Central memory CD8-positive, alpha-beta T cell (primary cell): ENCODE measurements around the gene GSTA4.

Experiments used
- ATAC-seq: fragments of 150-1000 bp; cut with Tn5 transposase; replicated peaks from 2 replicates; pipeline ENCODE4 v1.10.0; 2022; ENCODE audit warnings: mild to moderate bottlenecking, moderate FRiP score, moderate number of reproducible peaks; ENCODE audit not compliant: poor library complexity, severe bottlenecking; ENCODE audit errors: extremely low read depth
- DNase-seq, 2 donors: peaks; one replicate each; pipeline ENCODE4 v3.0.0; 2021; ENCODE audit warnings: low spot score in 2 of 2
- H3K27ac Mint-ChIP-seq: one replicate; pipeline ENCODE4 v1.8.0; 2022; ENCODE audit warnings: low read depth, mild to moderate bottlenecking, moderate library complexity, mixed read lengths
- H3K27me3 Mint-ChIP-seq: one replicate; pipeline ENCODE4 v1.8.0; 2022; ENCODE audit warnings: mixed read lengths
- H3K36me3 Mint-ChIP-seq: one replicate; pipeline ENCODE4 v1.8.0; 2022; ENCODE audit warnings: mild to moderate bottlenecking, moderate library complexity, mixed read lengths; ENCODE audit not compliant: insufficient read depth
- H3K4me1 Mint-ChIP-seq: one replicate; pipeline ENCODE4 v1.8.0; 2022; ENCODE audit warnings: mixed read lengths
- H3K4me3 Mint-ChIP-seq: one replicate; pipeline ENCODE4 v1.8.0; 2022; ENCODE audit warnings: mild to moderate bottlenecking, moderate library complexity, mixed read lengths
- H3K9me3 Mint-ChIP-seq: one replicate; pipeline ENCODE4 v1.8.0; 2022; ENCODE audit warnings: mixed read lengths

The GSTA4 gene

DNA sequence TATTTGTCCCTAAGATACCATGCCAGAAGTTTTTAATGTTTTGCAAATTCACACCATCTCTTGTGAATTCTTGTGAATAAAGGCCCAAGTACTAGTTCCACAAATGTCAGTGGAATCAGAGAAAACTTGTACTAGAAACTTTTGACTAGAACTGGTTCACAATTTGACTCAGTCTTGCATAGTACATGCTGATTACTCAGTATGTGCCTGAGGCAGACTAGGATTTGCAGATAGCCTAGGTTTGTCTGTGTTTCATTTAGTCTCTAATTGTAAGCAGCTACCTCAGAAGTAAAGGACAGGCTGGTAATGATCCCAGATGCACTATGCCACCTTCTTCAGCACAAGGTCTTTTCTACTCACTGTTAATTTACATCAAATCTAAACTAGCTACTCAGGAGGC lies 34.2 kb upstream of the GSTA4 start:
- DNase-seq (no peak), ATAC-seq (no peak)
- no peak overlapping the region for H3K4me3 Mint-ChIP-seq
- H3K27ac Mint-ChIP-seq: no peak overlapping the region
- H3K36me3 Mint-ChIP-seq: peaks cover 23% of the 10 kb centered on the region
- H3K4me1 Mint-ChIP-seq: no peaks in the 10 kb centered on the region
- no peaks in the 10 kb centered on the region for H3K9me3 Mint-ChIP-seq
- no peaks in the 10 kb centered on the region for H3K27me3 Mint-ChIP-seq

DNA sequence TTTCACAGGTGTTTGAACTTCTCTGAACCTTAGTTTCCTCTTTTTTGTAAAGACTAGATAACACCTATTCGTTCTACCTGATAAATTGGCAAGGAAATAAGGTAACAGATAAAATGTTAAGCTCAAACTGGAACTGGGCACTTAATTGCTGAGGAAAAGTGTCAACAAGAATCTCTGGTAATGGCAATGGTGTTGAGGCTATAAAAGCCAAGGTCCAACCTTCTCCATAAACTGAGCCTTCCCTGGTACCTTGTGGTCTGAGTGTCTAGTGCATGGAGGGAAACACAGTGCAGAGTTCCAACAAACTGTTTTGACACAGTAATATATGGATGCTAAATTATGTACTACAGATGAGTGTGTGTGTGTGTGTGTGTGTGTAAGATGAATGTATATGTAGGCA lies 33.4 kb upstream of the GSTA4 start:
- Mint-ChIP-seq H3K4me3 (no peak overlapping the region), H3K27me3 (no peaks in the 10 kb centered on the region), H3K36me3 (peaks cover 23% of the 10 kb centered on the region), H3K4me1 (no peaks in the 10 kb centered on the region), H3K27ac (no peak overlapping the region), H3K9me3 (no peaks in the 10 kb centered on the region)
- DNase-seq: no peak
- no peak for ATAC-seq

DNA sequence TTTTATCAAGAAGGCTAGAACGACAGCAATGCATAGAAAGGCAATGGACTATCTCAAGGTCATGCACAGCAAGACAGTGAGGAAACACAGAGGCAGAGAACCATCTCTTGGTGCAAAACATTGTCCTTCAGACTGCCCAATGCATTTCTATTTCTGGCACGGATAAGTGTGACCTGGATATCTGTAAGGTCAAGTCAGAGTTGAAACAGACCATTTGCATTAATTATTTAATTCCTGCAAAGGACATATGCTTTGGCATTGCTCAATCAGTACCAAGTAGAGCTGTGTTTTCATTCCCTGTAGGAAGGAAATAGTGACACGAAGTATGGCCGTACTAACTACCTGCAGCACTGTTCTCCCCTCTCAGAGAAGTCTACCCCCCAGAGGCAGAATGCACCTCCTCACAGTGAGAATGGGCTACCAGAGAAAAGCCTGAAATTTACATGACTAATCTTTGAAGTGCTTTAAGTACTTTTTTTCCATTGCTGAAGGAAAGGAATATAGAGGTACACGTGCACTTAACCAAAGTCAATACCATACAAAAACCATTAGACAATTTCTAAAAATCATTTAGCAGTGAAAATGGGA lies 32.1 kb upstream of the GSTA4 start:
- H3K27me3 Mint-ChIP-seq: no peaks in the 10 kb centered on the region

DNA sequence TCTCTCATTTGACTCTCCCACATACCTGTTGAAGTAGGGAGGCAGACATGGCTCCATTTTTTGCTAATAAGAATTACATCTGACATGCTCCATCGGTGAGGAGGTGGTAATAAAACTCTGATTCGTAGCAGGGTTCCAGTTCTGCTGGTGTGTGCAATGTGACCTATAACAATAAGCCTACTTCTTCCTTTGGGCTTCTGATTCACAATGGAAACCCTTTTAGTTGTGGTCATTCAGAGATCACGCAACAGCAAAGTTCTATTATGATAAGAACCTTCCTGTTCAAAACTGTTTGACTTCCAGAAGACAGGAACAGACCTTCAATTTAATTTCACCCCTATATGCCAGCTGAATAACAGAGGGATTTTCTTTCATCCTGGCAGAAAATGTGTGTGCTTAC lies 31.4 kb upstream of the GSTA4 start:
- H3K4me3 Mint-ChIP-seq: no peak overlapping the region

More for the DNA sequence above, 32.1 kb upstream of the GSTA4 start:
- DNase-seq (no peak), ATAC-seq (no peak)
- Mint-ChIP-seq H3K4me3 (no peak overlapping the region), H3K36me3 (peaks cover 19% of the 10 kb centered on the region), H3K4me1 (no peaks in the 10 kb centered on the region), H3K9me3 (no peaks in the 10 kb centered on the region), H3K27ac (no peak overlapping the region)

DNA sequence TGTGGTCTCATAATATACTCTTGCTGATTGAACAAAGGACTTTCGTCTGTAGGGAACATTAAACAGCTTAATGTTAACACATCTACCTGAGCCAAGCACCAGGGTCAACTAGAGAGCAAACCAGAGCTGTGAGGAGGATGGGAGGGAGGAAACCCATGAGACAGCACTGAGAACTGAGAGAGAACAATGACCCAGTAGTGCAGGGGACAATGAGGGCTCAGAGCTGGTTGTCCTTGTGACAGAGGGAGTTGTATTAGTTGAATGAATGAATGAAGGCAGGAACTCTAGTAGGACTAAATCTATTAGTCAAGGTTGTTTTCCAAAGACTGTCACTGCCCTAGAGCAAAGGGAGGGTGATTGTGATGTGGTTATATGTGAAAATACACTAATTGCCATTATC lies 28.2 kb upstream of the GSTA4 start:
- no peak for DNase-seq
- H3K9me3 Mint-ChIP-seq: no peaks in the 10 kb centered on the region
- H3K36me3 Mint-ChIP-seq: peaks cover 6% of the 10 kb centered on the region
- peaks cover 5% of the 10 kb centered on the region for H3K4me1 Mint-ChIP-seq
- no peaks in the 10 kb centered on the region for H3K27me3 Mint-ChIP-seq
- H3K4me3 Mint-ChIP-seq: no peak overlapping the region
- no peak overlapping the region for H3K27ac Mint-ChIP-seq
- ATAC-seq: no peak

More for the DNA sequence above, 31.4 kb upstream of the GSTA4 start:
- Mint-ChIP-seq H3K36me3 (peaks cover 15% of the 10 kb centered on the region), H3K27ac (no peak overlapping the region), H3K4me1 (no peaks in the 10 kb centered on the region), H3K27me3 (no peaks in the 10 kb centered on the region), H3K9me3 (no peaks in the 10 kb centered on the region)
- no peak for ATAC-seq
- DNase-seq: no peak

DNA sequence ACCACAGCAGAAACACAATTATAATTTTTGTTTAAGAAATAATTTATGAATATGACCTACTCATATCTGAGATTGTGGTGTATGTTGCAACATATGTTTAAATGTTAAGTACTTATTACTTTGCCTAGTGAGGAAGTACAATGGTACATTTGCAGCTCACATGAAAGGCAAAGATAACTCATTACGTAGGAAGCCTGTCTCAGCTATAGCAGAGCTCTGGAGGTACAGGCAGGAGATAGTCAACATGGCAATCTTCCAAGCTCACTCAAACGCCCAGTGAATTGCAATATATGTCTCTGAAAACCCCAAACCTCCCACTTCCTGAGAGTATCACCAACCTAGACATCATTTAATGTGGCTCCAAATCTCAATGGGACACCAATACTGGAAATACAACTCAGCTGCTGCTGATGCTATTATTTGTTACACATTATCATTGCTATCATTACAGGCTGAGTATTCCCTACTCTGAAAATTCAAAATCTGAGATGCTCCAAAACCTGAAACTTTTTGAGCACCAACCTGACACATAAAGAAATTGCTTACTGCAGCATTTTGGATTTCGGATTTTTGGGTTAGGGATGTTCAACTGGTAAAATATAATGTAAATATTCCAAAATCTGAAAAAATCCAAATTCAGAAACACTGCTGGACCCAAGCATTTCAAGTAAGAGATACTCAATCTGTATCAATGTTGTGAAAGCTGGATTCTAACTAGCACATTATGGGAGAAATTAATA lies 25.1 kb upstream of the GSTA4 start:
- Mint-ChIP-seq H3K4me3 (no peak overlapping the region), H3K36me3 (peaks cover 14% of the 10 kb centered on the region), H3K27ac (no peak overlapping the region), H3K4me1 (peaks cover 5% of the 10 kb centered on the region), H3K9me3 (no peaks in the 10 kb centered on the region), H3K27me3 (no peaks in the 10 kb centered on the region)
- DNase-seq (no peak), ATAC-seq (no peak)

DNA sequence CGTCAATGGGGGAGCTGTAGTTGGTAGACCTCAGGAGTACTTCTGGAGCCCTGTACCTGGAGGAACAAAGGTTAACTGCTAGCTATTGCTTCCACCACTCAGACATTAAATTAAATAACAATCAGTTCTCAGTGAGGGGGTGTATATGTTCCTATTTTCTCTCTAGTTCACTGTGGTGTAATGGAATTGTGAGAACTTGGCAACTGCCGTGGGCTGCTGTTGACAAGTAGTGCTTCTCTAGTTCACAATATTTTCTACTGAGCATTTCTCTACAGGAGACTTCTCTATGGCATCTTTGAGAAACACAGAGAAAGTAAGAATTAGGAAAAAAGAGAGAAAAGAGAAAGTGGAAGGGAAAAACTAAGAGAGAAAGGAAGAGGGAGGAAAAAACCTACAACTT lies 23.4 kb upstream of the GSTA4 start:
- DNase-seq: no peak
- H3K27me3 Mint-ChIP-seq: no peaks in the 10 kb centered on the region
- H3K27ac Mint-ChIP-seq: no peak overlapping the region
- peaks cover 20% of the 10 kb centered on the region for H3K36me3 Mint-ChIP-seq
- no peak overlapping the region for H3K4me3 Mint-ChIP-seq
- no peaks in the 10 kb centered on the region for H3K9me3 Mint-ChIP-seq
- peaks cover 5% of the 10 kb centered on the region for H3K4me1 Mint-ChIP-seq
- ATAC-seq: no peak

DNA sequence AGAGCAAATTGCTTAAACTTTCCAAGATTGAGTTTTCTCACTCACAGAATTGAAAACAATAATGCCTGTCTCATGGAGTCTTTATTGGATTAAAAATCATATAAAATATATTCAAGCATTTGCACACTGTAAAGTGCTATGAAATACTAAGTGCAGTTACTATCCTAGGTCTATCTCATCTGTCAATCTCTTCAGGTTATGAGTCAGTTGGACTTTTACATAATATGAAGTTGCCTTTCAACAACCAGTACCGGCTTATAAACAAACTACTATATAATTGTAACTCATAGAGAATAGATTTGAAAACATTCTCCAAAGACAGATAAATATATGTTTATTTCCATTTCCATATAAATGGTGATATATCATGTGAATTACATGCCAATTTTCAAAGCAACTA lies 20.4 kb upstream of the GSTA4 start:
- Mint-ChIP-seq H3K36me3 (peaks cover 38% of the 10 kb centered on the region), H3K27ac (no peak overlapping the region), H3K27me3 (no peaks in the 10 kb centered on the region), H3K4me3 (no peak overlapping the region), H3K4me1 (peaks cover 4% of the 10 kb centered on the region), H3K9me3 (no peaks in the 10 kb centered on the region)
- ATAC-seq: no peak
- DNase-seq: no peak

DNA sequence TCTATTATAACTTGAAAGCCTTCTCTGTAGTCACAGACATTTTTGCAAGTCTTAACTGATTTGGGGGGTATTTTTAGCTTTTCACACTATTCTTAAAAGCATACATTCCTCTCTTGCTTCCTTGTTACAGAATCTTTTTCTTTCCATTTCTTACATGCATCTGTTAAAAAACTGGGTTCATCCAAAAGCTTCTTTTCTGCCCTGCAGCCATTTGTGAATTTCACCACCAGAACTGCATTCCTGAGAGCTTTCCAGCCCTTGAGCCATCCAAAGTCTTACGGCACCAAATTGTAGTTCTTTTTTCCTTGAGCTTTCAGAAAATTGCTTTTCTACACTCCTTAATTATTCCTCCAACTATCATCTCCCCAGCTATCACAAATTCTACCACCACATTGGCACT lies 19.7 kb upstream of the GSTA4 start:
- H3K4me1 Mint-ChIP-seq: peaks cover 5% of the 10 kb centered on the region
- H3K4me3 Mint-ChIP-seq: no peak overlapping the region
- DNase-seq: no peak
- peaks cover 42% of the 10 kb centered on the region for H3K36me3 Mint-ChIP-seq
- H3K27me3 Mint-ChIP-seq: no peaks in the 10 kb centered on the region
- H3K27ac Mint-ChIP-seq: no peak overlapping the region
- H3K9me3 Mint-ChIP-seq: no peaks in the 10 kb centered on the region
- no peak for ATAC-seq

DNA sequence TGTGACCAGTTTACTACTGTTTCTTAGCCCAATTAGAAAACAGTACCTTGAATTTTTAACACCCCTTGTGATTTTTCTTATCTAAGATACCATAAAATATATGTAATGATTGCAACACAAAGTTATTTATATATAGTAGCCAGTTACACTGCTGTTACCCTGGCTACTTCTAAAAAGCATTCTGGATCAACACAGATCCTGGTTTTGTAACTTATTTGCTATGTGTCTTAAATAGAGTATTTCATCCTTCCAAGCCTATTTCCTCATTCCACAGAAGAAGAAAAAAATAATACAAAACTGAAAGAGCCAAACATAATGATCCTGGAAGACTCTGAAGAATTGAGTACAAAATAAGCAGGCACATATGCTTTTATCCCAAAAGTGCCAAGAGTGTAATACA lies 19.0 kb upstream of the GSTA4 start:
- Mint-ChIP-seq H3K4me3 (no peak overlapping the region), H3K36me3 (peaks cover 49% of the 10 kb centered on the region), H3K9me3 (no peaks in the 10 kb centered on the region), H3K4me1 (peaks cover 5% of the 10 kb centered on the region), H3K27me3 (no peaks in the 10 kb centered on the region), H3K27ac (no peak overlapping the region)
- ATAC-seq (no peak), DNase-seq (no peak)

DNA sequence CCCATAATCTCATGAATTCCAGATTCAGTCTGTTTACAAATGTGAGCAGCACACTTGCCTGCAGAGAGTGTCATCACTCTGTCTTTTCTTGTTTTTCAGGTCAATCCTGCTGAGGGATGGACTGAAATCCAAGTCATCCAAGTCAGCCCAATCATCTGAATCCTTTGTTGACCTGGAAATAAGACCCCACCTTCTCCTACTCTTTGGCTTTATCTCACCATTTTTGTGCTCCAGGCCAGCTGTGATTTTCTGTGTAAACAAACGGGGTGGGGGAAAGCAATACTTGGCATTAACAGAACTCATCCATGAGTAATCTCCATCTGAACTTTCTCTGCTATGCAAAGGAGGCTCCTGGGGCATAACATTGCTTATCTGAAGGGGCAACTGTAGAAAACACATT lies 16.9 kb upstream of the GSTA4 start:
- ATAC-seq: no peak
- DNase-seq: no peak
- H3K27ac Mint-ChIP-seq: no peak overlapping the region
- H3K4me1 Mint-ChIP-seq: peaks cover 5% of the 10 kb centered on the region
- H3K36me3 Mint-ChIP-seq: peaks cover 49% of the 10 kb centered on the region
- H3K9me3 Mint-ChIP-seq: no peaks in the 10 kb centered on the region
- H3K4me3 Mint-ChIP-seq: no peak overlapping the region
- H3K27me3 Mint-ChIP-seq: no peaks in the 10 kb centered on the region

DNA sequence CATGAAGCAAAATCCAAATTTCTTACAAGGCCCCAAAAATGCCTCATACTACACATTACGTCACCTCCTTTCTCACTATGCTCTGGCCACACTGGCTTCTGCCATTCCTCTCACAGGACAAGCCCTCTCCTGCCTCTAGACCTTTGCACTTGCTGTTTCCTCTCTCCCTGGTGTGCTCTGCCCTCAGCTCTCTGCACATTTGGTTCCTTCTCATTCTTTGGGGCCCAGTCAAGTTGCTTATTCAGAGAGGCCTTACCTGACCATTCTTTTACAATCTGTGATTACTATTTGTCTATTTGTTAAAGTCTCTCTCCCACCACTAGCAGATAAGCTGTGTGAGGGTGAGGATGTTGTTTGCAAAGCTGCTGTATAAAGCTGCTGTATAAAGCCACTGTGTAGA lies 15.4 kb upstream of the GSTA4 start:
- H3K27me3 Mint-ChIP-seq: no peaks in the 10 kb centered on the region
- no peaks in the 10 kb centered on the region for H3K9me3 Mint-ChIP-seq
- peaks cover 5% of the 10 kb centered on the region for H3K4me1 Mint-ChIP-seq
- no peak overlapping the region for H3K4me3 Mint-ChIP-seq
- peaks cover 52% of the 10 kb centered on the region for H3K36me3 Mint-ChIP-seq
- H3K27ac Mint-ChIP-seq: peak overlapping the region; percentile 7
- ATAC-seq (no peak), DNase-seq (no peak)

DNA sequence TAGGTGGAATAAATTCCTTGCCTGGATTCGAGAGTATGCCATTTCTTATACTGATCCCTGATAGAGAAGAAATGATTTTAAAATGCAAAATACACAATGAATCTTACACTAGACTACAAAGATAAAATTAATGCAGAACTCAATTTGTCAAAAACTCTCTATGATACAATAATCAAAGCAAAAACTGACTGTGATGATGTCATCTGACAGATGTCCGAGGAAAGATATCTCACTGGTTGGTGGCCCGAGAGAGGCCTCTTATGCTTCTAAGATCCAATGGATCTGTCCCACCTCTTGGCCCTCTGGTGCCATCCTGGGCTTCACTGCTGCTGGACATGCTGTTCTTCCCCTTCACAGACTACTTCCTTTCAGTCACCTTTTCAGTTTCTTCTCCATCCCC lies 14.4 kb upstream of the GSTA4 start:
- peaks cover 5% of the 10 kb centered on the region for H3K4me1 Mint-ChIP-seq
- peaks cover 59% of the 10 kb centered on the region for H3K36me3 Mint-ChIP-seq
- H3K9me3 Mint-ChIP-seq: no peaks in the 10 kb centered on the region
- no peak overlapping the region for H3K4me3 Mint-ChIP-seq
- H3K27ac Mint-ChIP-seq: peak overlapping the region; percentile 7
- DNase-seq (no peak), ATAC-seq (no peak)
- no peaks in the 10 kb centered on the region for H3K27me3 Mint-ChIP-seq
